Neural progenitor cell (in vitro differentiated cells): ENCODE measurements around the gene F10. TPM values are rescaled to one million over a fixed set of nuclear protein-coding genes. Genes with fewer than 3 reads are reported as not detected.

Experiments used
- DNase-seq: peaks from one replicate; pipeline ENCODE4 v3.0.0-alpha.2; 2016; ENCODE audit warnings: low spot score
- H2AFZ ChIP-seq: fragments of 200-600 bp; sonication (generic); replicated peaks from 2 replicates; pipeline ENCODE4 v1.6.1; 2016; ENCODE audit warnings: antibody characterized with exemption
- H3F3A ChIP-seq: fragments of 200-600 bp; sonication (generic); 2 replicates; pipeline ENCODE4 v1.6.1; 2016; ENCODE audit warnings: antibody characterized with exemption, low read depth
- H3K27ac ChIP-seq: fragments of 200-600 bp; sonication (generic); 2 replicates; pipeline ENCODE4 v1.5.1; 2016; ENCODE audit warnings: mild to moderate bottlenecking
- H3K27me3 ChIP-seq: fragments of 200-600 bp; sonication (generic); 2 replicates; pipeline ENCODE4 v1.6.1; 2016; ENCODE audit warnings: mild to moderate bottlenecking, moderate library complexity
- H3K36me3 ChIP-seq: fragments of 200-600 bp; sonication (generic); 2 replicates; pipeline ENCODE4 v1.5.1; 2016
- H3K4me1 ChIP-seq: fragments of 200-600 bp; sonication (generic); 2 replicates; pipeline ENCODE4 v1.6.1; 2016; ENCODE audit warnings: mixed run types
- H3K4me2 ChIP-seq: fragments of 200-600 bp; sonication (generic); 2 replicates; pipeline ENCODE4 v1.6.1; 2016
- H3K4me3 ChIP-seq: fragments of 200-600 bp; sonication (generic); 2 replicates; pipeline ENCODE4 v1.5.1; 2016
- H3K79me2 ChIP-seq: fragments of 200-600 bp; sonication (generic); 2 replicates; pipeline ENCODE4 v1.6.1; 2016; ENCODE audit warnings: low read depth
- H3K9ac ChIP-seq: fragments of 200-600 bp; sonication (generic); 2 replicates; pipeline ENCODE4 v1.6.1; 2016
- H3K9me3 ChIP-seq: fragments of 200-600 bp; sonication (generic); 2 replicates; pipeline ENCODE4 v1.5.1; 2016; ENCODE audit warnings: low read depth
- H4K20me1 ChIP-seq: fragments of 200-600 bp; sonication (generic); 2 replicates; pipeline ENCODE4 v1.6.1; 2016; ENCODE audit warnings: low read depth
- H3K27ac Mint-ChIP-seq: 3 replicates; pipeline ENCODE4 v1.8.0; 2021; ENCODE audit warnings: mixed read lengths
- H3K27me3 Mint-ChIP-seq: 2 replicates; pipeline ENCODE4 v1.8.0; 2022; ENCODE audit warnings: low read depth, mild to moderate bottlenecking, inconsistent platforms, moderate library complexity, mixed read lengths; ENCODE audit not compliant: insufficient read depth
- H3K36me3 Mint-ChIP-seq: 3 replicates; pipeline ENCODE4 v1.8.0; 2021; ENCODE audit warnings: mixed read lengths
- H3K4me1 Mint-ChIP-seq: 3 replicates; pipeline ENCODE4 v1.8.0; 2021; ENCODE audit warnings: mixed read lengths
- H3K4me3 Mint-ChIP-seq: 3 replicates; pipeline ENCODE4 v1.8.0; 2021; ENCODE audit warnings: mild to moderate bottlenecking, moderate library complexity, mixed read lengths
- H3K9me3 Mint-ChIP-seq: 3 replicates; pipeline ENCODE4 v1.8.0; 2020; ENCODE audit warnings: mixed read lengths
- CTCF ChIP-seq: fragments of 200-600 bp; sonication (generic); IDR thresholded peaks from 2 replicates; pipeline ENCODE4 v1.5.1; 2017; ENCODE audit warnings: antibody characterized with exemption, mild to moderate bottlenecking
- EZH2 ChIP-seq: fragments of 200-600 bp; sonication (generic); IDR thresholded peaks from 2 replicates; pipeline ENCODE4 v1.6.1; 2017; ENCODE audit warnings: antibody characterized with exemption, mild to moderate bottlenecking, moderate library complexity
- EZH2phosphoT487 ChIP-seq: fragments of 200-600 bp; sonication (generic); IDR thresholded peaks from 2 replicates; pipeline ENCODE4 v1.6.1; 2017; ENCODE audit warnings: antibody characterized with exemption
- total RNA-seq: library from RNA; depleted of rRNA; stranded (reverse); fragments of >200 nt; gene quantifications from 2 replicates; pipeline ENCODE4 v1.2.3, GENCODE V29; 2015; ENCODE audit warnings: low replicate concordance

F10 gene
- total RNA-seq, 1 donor from 2014 or later = 2.0 TPM

- Mint-ChIP-seq H3K9me3 (no peaks in the 10 kb centered on the region), H3K27ac (no peak overlapping the region), H3K4me3 (no peak overlapping the region), H3K36me3 (peaks cover 12% of the 10 kb centered on the region), H3K27me3 (no peaks in the 10 kb centered on the region), H3K4me1 (no peaks in the 10 kb centered on the region)
- H3K27ac ChIP-seq = no peak overlapping the region
- H3K4me3 ChIP-seq = no peak overlapping the region
- H2AFZ ChIP-seq = no peak overlapping the region
- H3F3A ChIP-seq = no peaks in the 10 kb centered on the region
- DNase-seq = no peak
- H3K9ac ChIP-seq = no peak overlapping the region
- no peak overlapping the region for H3K4me2 ChIP-seq
- H3K4me1 ChIP-seq = no peaks in the 10 kb centered on the region
- no peaks in the 10 kb centered on the region for H3K36me3 ChIP-seq
- no peak for TF ChIP-seq CTCF
- no peak for TF ChIP-seq EZH2
- TF ChIP-seq EZH2phosphoT487 = no peak
- no peaks in the 10 kb centered on the region for H4K20me1 ChIP-seq
- no peaks in the 10 kb centered on the region for H3K79me2 ChIP-seq
- H3K27me3 ChIP-seq = no peaks in the 10 kb centered on the region
- H3K9me3 ChIP-seq = no peaks in the 10 kb centered on the region
These were observed 42.2 kb upstream of the F10 start for GRCh38 chr13:113080361-113080831.

- H3K9me3 Mint-ChIP-seq = no peaks in the 10 kb centered on the region
- H3K9me3 ChIP-seq = no peaks in the 10 kb centered on the region
- H3K4me2 ChIP-seq = no peak overlapping the region
- no peaks in the 10 kb centered on the region for H3K79me2 ChIP-seq
- H3K27me3 ChIP-seq = no peaks in the 10 kb centered on the region
- no peak overlapping the region for H3K27ac Mint-ChIP-seq
- no peaks in the 10 kb centered on the region for H3K27me3 Mint-ChIP-seq
- no peaks in the 10 kb centered on the region for H3K36me3 ChIP-seq
- no peak overlapping the region for H3K9ac ChIP-seq
- H3K27ac ChIP-seq = no peak overlapping the region
- no peak overlapping the region for H3K4me3 ChIP-seq
- TF ChIP-seq EZH2 = no peak
- H4K20me1 ChIP-seq = no peaks in the 10 kb centered on the region
- no peak overlapping the region for H2AFZ ChIP-seq
- no peak for DNase-seq
- H3K4me1 ChIP-seq = no peaks in the 10 kb centered on the region
- H3K4me1 Mint-ChIP-seq = no peaks in the 10 kb centered on the region
- H3K36me3 Mint-ChIP-seq = peaks cover 9% of the 10 kb centered on the region
- no peak overlapping the region for H3K4me3 Mint-ChIP-seq
- H3F3A ChIP-seq = no peaks in the 10 kb centered on the region
These were observed 41.6 kb upstream of the F10 start for GRCh38 chr13:113080901-113081521.

- no peak for DNase-seq
- Histone ChIP-seq H3K36me3 (no peaks in the 10 kb centered on the region), H2AFZ (no peak overlapping the region), H4K20me1 (no peaks in the 10 kb centered on the region), H3K9me3 (no peaks in the 10 kb centered on the region), H3K4me3 (no peak overlapping the region), H3K9ac (no peak overlapping the region), H3K4me2 (no peak overlapping the region), H3K79me2 (no peaks in the 10 kb centered on the region), H3K27ac (no peak overlapping the region), H3F3A (no peaks in the 10 kb centered on the region), H3K4me1 (no peaks in the 10 kb centered on the region), H3K27me3 (no peaks in the 10 kb centered on the region)
- Mint-ChIP-seq H3K27me3 (peaks cover under 1% of the 10 kb centered on the region), H3K27ac (no peak overlapping the region), H3K4me1 (peaks cover 6% of the 10 kb centered on the region), H3K9me3 (no peaks in the 10 kb centered on the region), H3K36me3 (peaks cover 6% of the 10 kb centered on the region), H3K4me3 (no peak overlapping the region)
- TF ChIP-seq EZH2 (no peak), CTCF (no peak), EZH2phosphoT487 (no peak)
These were observed 40.2 kb upstream of the F10 start for GRCh38 chr13:113082198-113083021.

GRCh38 chr13:113083022-113083373 lies 39.6 kb upstream of the F10 start:
- Mint-ChIP-seq H3K27me3 (peaks cover 4% of the 10 kb centered on the region), H3K36me3 (peaks cover 4% of the 10 kb centered on the region), H3K4me3 (no peak overlapping the region), H3K9me3 (no peaks in the 10 kb centered on the region), H3K27ac (no peak overlapping the region), H3K4me1 (peaks cover 6% of the 10 kb centered on the region)
- Histone ChIP-seq H3F3A (no peaks in the 10 kb centered on the region), H3K27ac (no peak overlapping the region), H3K9ac (no peak overlapping the region), H3K4me3 (no peak overlapping the region), H3K4me2 (no peak overlapping the region), H2AFZ (no peak overlapping the region), H4K20me1 (no peaks in the 10 kb centered on the region), H3K9me3 (no peaks in the 10 kb centered on the region), H3K4me1 (no peaks in the 10 kb centered on the region), H3K27me3 (no peaks in the 10 kb centered on the region), H3K36me3 (no peaks in the 10 kb centered on the region), H3K79me2 (no peaks in the 10 kb centered on the region)
- DNase-seq = no peak
- TF ChIP-seq EZH2 = no peak
